Measurements from ENCODE around the gene ADARB1. TPM values are rescaled to one million over a fixed set of nuclear protein-coding genes. Genes with fewer than 3 reads are reported as not detected.

Gene ADARB1
- total RNA-seq, 1 experiment from 2014 or later, result 14.6 TPM

GRCh38 chr21:45099571-45099970, 25.2 kb downstream of the ADARB1 start:
- DNase-seq (ENCODE audit: low spot score) (no peak), ATAC-seq (no peak)
- ChIA-PET POLR2A (no interaction called here), CTCF (interaction anchor here (0.6 to 1.6 kb wide), 9 partner anchors 11 to 87 kb away, joined by 3 to 8 read pairs (median 3); partner anchors contain the start of gene ADARB1)
- Mint-ChIP-seq H3K4me1 (peaks cover 8% of the 10 kb centered on the region; the same call in 1 of the 2 replicates), H3K9me3 (no peaks in the 10 kb centered on the region), H3K27ac (no peak overlapping the region), H3K36me3 (no peaks in the 10 kb centered on the region), H3K27me3 (ENCODE audit: low read depth) (no peaks in the 10 kb centered on the region; the same call in 1 of the 2 replicates), H3K4me3 (no peak overlapping the region)
- TF ChIP-seq ZNF423 (CRISPR knock-in tag; IDR thresholded peaks at IDR 0.05), result no peak
- no peak for TF ChIP-seq FOXJ3 (CRISPR knock-in tag; IDR thresholded peaks at IDR 0.05; ENCODE audit: borderline replicate concordance)
- TF ChIP-seq ZNF281 (CRISPR knock-in tag; IDR thresholded peaks at IDR 0.05), result no peak
- TF ChIP-seq STAT6 (CRISPR knock-in tag; conservative IDR thresholded peaks at IDR 0.05; ENCODE audit: low read depth), result no peak
- TF ChIP-seq CREM (CRISPR knock-in tag; IDR thresholded peaks at IDR 0.05), result no peak

DNA sequence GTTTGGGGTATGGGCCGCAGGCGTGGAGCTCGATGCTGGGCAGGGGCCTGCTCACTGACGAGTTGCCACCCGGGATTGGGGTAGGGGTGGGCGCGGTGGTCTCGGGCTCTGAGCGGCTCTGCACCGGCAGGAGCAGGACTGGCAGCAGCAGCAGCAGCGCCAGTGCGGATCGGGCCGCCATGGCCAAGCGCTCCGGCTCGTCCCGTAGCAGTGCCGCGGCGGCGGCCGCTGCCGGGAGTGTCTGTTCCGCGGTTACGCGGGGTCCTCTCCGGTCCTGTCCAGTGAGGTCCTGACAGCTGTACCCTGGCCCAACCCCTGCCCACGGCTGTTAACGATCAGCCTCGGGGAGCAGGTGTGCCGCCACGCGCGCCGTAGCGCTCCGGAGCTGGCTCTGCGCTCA, 26.5 kb downstream of the ADARB1 start:
- Mint-ChIP-seq H3K4me3 (no peak overlapping the region), H3K9me3 (no peaks in the 10 kb centered on the region), H3K27ac (no peak overlapping the region), H3K27me3 (ENCODE audit: low read depth) (no peaks in the 10 kb centered on the region), H3K4me1 (peaks cover 8% of the 10 kb centered on the region; the same call in 1 of the 2 replicates), H3K36me3 (no peaks in the 10 kb centered on the region)
- ChIA-PET POLR2A (no interaction called here), CTCF (interaction anchor here (0.7 to 1.6 kb wide), 2 partner anchors 16 to 38 kb away, joined by 3 read pairs; no protein-coding TSS in a partner anchor)
- no peak for TF ChIP-seq ZBTB43 (CRISPR knock-in tag; IDR thresholded peaks at IDR 0.05)
- ATAC-seq (no peak), DNase-seq (ENCODE audit: low spot score) (no peak)

GRCh38 chr21:45102391-45102932, 28.1 kb downstream of the ADARB1 start:
- ATAC-seq (peak; percentile 43), DNase-seq (ENCODE audit: low spot score) (no peak)
- POLR2A ChIA-PET, result interaction anchor here (1.1 kb wide), 1 partner anchor 8 kb away, joined by 3 read pairs; no protein-coding TSS in a partner anchor
- Mint-ChIP-seq H3K9me3 (no peaks in the 10 kb centered on the region), H3K4me3 (no peak overlapping the region), H3K27ac (peak overlapping the region; percentile 25; the same call in 1 of the 2 replicates), H3K4me1 (peaks cover 8% of the 10 kb centered on the region; the same call in 1 of the 2 replicates), H3K36me3 (no peaks in the 10 kb centered on the region), H3K27me3 (ENCODE audit: low read depth) (no peaks in the 10 kb centered on the region)
- CTCF ChIA-PET, result interaction anchor here (0.6 to 1.7 kb wide), 9 partner anchors 12 to 153 kb away, joined by 3 to 16 read pairs (median 3); no protein-coding TSS in a partner anchor
- no peak for TF ChIP-seq RELA (CRISPR knock-in tag; IDR thresholded peaks at IDR 0.05; ENCODE audit: borderline replicate concordance)
- no peak for TF ChIP-seq ZMAT4 (CRISPR knock-in tag; IDR thresholded peaks at IDR 0.05)
- TF ChIP-seq, protein P1, sequence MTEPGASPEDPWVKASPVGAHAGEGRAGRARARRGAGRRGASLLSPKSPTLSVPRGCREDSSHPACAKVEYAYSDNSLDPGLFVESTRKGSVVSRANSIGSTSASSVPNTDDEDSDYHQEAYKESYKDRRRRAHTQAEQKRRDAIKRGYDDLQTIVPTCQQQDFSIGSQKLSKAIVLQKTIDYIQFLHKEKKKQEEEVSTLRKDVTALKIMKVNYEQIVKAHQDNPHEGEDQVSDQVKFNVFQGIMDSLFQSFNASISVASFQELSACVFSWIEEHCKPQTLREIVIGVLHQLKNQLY (CRISPR knock-in tag; IDR thresholded peaks at IDR 0.05), result no peak
- no peak for TF ChIP-seq SMAD3 (CRISPR knock-in tag; IDR thresholded peaks at IDR 0.05; ENCODE audit: borderline replicate concordance)
- TF ChIP-seq ZNF232 (CRISPR knock-in tag; IDR thresholded peaks at IDR 0.05), result no peak
- TF ChIP-seq, protein P2, sequence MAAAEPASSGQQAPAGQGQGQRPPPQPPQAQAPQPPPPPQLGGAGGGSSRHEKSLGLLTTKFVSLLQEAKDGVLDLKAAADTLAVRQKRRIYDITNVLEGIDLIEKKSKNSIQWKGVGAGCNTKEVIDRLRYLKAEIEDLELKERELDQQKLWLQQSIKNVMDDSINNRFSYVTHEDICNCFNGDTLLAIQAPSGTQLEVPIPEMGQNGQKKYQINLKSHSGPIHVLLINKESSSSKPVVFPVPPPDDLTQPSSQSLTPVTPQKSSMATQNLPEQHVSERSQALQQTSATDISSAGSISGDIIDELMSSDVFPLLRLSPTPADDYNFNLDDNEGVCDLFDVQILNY (CRISPR knock-in tag; IDR thresholded peaks at IDR 0.05), result no peak
- TF ChIP-seq ATF1 (CRISPR knock-in tag; IDR thresholded peaks at IDR 0.05), result no peak
- no peak for TF ChIP-seq TCF7 (CRISPR knock-in tag; IDR thresholded peaks at IDR 0.05; ENCODE audit: low read depth)
- TF ChIP-seq NR3C1 (CRISPR knock-in tag; conservative IDR thresholded peaks at IDR 0.05; ENCODE audit: low read depth), result no peak
- TF ChIP-seq ARID4B (CRISPR knock-in tag; IDR thresholded peaks at IDR 0.05; ENCODE audit: borderline replicate concordance), result no peak
- no peak for TF ChIP-seq TEAD1 (CRISPR knock-in tag; IDR thresholded peaks at IDR 0.05)

Data from WTC11 (cell line).